Right lobe of liver (tissue), 6 donors: ENCODE data around the gene PCBD2. TPM values are rescaled to one million over a fixed set of nuclear protein-coding genes. Genes with fewer than 3 reads are reported as not detected.

Source experiments
- ATAC-seq, 4 donors: fragments of 200-7000 bp; cut with Tn5 transposase; one replicate each; pipeline ENCODE4 v1.9.1; 2020; ENCODE audit warnings: mild to moderate bottlenecking in 4 of 4, moderate library complexity in 4 of 4
- DNase-seq, 3 donors: peaks; one replicate each; pipeline ENCODE4 v3.0.0-alpha.2; 2020
- H3K27ac ChIP-seq, 3 donors: fragments of 200-600 bp; one replicate each; pipeline ENCODE4 v1.8.0; 2022
- H3K27me3 ChIP-seq, 2 donors: fragments of 200-600 bp; one replicate each; pipeline ENCODE4 v1.8.0; 2022
- H3K36me3 ChIP-seq, 4 donors: fragments of 200-600 bp; sonication (generic) in 1 of 4; one replicate each; pipeline versions ENCODE4 v1.5.1 to v1.8.0; 2017 to 2022; ENCODE audit warnings: control low read depth in 1 of 4
- H3K4me1 ChIP-seq, 4 donors: fragments of 200-600 bp; sonication (generic) in 1 of 4; one replicate each; pipeline versions ENCODE4 v1.5.1 to v1.8.0; 2017 to 2022; ENCODE audit warnings: control low read depth in 1 of 4
- H3K4me3 ChIP-seq, 3 donors: fragments of 200-600 bp; one replicate each; pipeline ENCODE4 v1.8.0; 2022
- H3K9me3 ChIP-seq, 4 donors: fragments of 200-600 bp; sonication (generic) in 1 of 4; one replicate each; pipeline versions ENCODE4 v1.5.1 to v1.8.0; 2017 to 2022; ENCODE audit warnings: control low read depth in 1 of 4
- POLR2A ChIP-seq: fragments of 450-650 bp; IDR thresholded peaks from one replicate; pipeline ENCODE4 v1.6.1; 2017; ENCODE audit warnings: antibody characterized with exemption, mild to moderate bottlenecking
- WGBS: methylation state at CpG from one replicate; pipeline ENCODE4 v1.1.6; 2018; ENCODE audit warnings: low coverage, low lambda C conversion rate; ENCODE audit not compliant: insufficient coverage; ENCODE audit errors: missing lambda C conversion rate; 5-methylcytosine and 5-hydroxymethylcytosine counted together
- intact Hi-C, 2 donors: fragments of 100-400 bp; cut with DNase I; formaldehyde crosslinking; loops; one replicate each; pipeline versions ENCODE4 v1.11.2 to v1.14.1; 2022
- total RNA-seq, 6 experiments: library from RNA; depleted of rRNA in 2 of 6; stranded (reverse); fragments of >200 nt in 2 of 6; fragmentation: NEBNext Ultra II Directional in 3 of 6; extraction: Animal tissue kit (Norgen Biotek cat#: 25700) in 3 of 6; gene quantifications; one replicate each; pipeline versions ENCODE4 v1.1.0 to v1.2.4, GENCODE V29; 2016 to 2023
- TF ChIP-seq, protein P1 (sequence below), 4 donors: fragments of 200-600 bp in 3 of 4; fragments of 450-650 bp in 1 of 4; IDR thresholded peaks; one replicate each; pipeline versions ENCODE4 v1.5.1 to v1.8.0; 2016 to 2022; ENCODE audit warnings: antibody characterized with exemption in 4 of 4, mild to moderate bottlenecking in 2 of 4
- donor health status: DM: no; HTN: yes; CAD: no.
- donor health status: DM: no; HTN: no; CAD: no.
- donor health status: DM: no; HTN: no; CAD: no.
- donor health status: DM: no; HTN: yes; CAD: no.
- donor health status: DM: no; HTN: yes; CAD: no.

The PCBD2 gene
- total RNA-seq, 6 experiments from 2014 or later, result 4.9 to 11.9 (median 10.8) TPM

DNA sequence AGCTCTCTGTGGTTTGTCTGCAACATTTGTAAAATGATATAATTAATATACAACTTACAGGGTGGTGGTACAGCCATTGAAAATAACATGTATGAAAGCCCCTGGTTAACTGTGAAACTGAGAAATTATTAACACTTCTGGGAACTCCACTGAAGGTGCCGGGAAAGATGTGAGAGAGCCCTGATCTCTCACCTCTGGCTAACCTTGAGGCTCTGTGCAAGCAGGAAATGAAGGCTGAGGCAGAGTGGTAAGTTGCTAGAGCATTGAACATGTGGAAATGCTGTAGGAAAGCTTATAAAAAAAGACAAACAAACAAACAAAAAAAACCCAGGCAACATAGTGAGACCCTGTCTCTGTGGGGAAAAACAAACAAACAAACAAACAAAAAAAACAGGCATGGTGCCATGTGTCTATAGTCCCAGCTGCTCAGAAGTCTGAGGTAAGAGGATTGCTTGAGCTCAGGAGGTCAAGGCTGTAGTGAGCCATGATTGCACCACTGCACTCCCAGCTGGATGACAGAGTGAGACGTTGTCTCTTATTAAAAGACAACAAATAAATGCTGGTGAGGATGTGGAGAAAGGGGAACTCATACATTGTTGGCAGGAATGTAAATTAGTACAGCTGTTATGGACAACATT is 70.3 kb downstream of the PCBD2 start:
- DNase-seq, result no peak
- intact Hi-C loops, result no loop called here
- Histone ChIP-seq H3K36me3 (no peaks in the 10 kb centered on the region), H3K9me3 (no peaks in the 10 kb centered on the region), H3K4me3 (no peak overlapping the region), H3K4me1 (no peaks in the 10 kb centered on the region), H3K27ac (no peak overlapping the region), H3K27me3 (no peaks in the 10 kb centered on the region)
- peak in 2 of 4 donors; percentile 49 to 59 for ATAC-seq
- TF ChIP-seq, protein P1, sequence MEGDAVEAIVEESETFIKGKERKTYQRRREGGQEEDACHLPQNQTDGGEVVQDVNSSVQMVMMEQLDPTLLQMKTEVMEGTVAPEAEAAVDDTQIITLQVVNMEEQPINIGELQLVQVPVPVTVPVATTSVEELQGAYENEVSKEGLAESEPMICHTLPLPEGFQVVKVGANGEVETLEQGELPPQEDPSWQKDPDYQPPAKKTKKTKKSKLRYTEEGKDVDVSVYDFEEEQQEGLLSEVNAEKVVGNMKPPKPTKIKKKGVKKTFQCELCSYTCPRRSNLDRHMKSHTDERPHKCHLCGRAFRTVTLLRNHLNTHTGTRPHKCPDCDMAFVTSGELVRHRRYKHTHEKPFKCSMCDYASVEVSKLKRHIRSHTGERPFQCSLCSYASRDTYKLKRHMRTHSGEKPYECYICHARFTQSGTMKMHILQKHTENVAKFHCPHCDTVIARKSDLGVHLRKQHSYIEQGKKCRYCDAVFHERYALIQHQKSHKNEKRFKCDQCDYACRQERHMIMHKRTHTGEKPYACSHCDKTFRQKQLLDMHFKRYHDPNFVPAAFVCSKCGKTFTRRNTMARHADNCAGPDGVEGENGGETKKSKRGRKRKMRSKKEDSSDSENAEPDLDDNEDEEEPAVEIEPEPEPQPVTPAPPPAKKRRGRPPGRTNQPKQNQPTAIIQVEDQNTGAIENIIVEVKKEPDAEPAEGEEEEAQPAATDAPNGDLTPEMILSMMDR (IDR thresholded peaks at IDR 0.05), result no peak
- TF ChIP-seq POLR2A, result no peak
- WGBS, result 44% methylated on average over 2 of the region's 2 CpGs

- H3K9me3 ChIP-seq, result no peaks in the 10 kb centered on the region
- H3K27me3 ChIP-seq, result no peaks in the 10 kb centered on the region
- no peak overlapping the region for H3K27ac ChIP-seq
- TF ChIP-seq, protein P1 (IDR thresholded peaks at IDR 0.05), result no peak
- TF ChIP-seq POLR2A, result no peak
- DNase-seq (no peak), ATAC-seq (no peak)
- intact Hi-C loops, result no loop called here
- H3K36me3 ChIP-seq, result no peaks in the 10 kb centered on the region
- H3K4me3 ChIP-seq, result no peak overlapping the region
- no peaks in the 10 kb centered on the region for H3K4me1 ChIP-seq
These were observed 70.9 kb downstream of the PCBD2 start for GRCh38 chr5:134975843-134976242.

GRCh38 chr5:134976841-134977240 is 71.9 kb downstream of the PCBD2 start:
- TF ChIP-seq, protein P1 (IDR thresholded peaks at IDR 0.05), result no peak
- no peak for TF ChIP-seq POLR2A
- Histone ChIP-seq H3K27me3 (no peaks in the 10 kb centered on the region), H3K36me3 (no peaks in the 10 kb centered on the region), H3K9me3 (no peaks in the 10 kb centered on the region), H3K4me3 (no peak overlapping the region), H3K27ac (no peak overlapping the region), H3K4me1 (no peaks in the 10 kb centered on the region)
- ATAC-seq, result no peak
- intact Hi-C loops, result no loop called here
- WGBS, result 100% methylated on average over 1 of the region's 1 CpG
- DNase-seq, result no peak

DNA sequence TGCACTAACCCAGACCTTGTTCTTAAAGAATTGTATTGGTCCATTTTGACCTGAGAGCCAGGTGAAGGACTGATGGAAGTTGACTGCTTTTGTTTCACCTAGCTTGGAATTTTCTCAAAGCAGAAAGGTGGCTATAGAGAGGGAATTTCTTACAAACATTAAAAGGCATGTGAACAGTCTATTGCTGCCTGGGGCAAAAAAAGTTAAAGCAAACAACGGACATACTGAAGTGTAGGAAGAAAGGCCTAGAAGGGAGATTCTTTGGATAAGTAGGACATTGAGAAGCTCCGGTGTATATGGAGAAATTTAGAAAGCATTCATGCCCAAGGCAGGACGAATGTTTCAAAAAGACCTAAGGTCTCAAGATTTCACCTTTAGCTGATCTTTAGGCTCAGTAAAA is 74.5 kb downstream of the PCBD2 start:
- intact Hi-C loops, result no loop called here
- no peaks in the 10 kb centered on the region for H3K9me3 ChIP-seq
- H3K4me3 ChIP-seq, result no peak overlapping the region
- H3K27me3 ChIP-seq, result no peaks in the 10 kb centered on the region
- no peaks in the 10 kb centered on the region for H3K36me3 ChIP-seq
- H3K27ac ChIP-seq, result no peak overlapping the region
- TF ChIP-seq, protein P1 (IDR thresholded peaks at IDR 0.05), result no peak
- no peak for TF ChIP-seq POLR2A
- WGBS, result 81% methylated on average over 3 of the region's 3 CpGs
- no peaks in the 10 kb centered on the region for H3K4me1 ChIP-seq
- DNase-seq (no peak), ATAC-seq (no peak)

GRCh38 chr5:134982230-134982629 is 77.3 kb downstream of the PCBD2 start:
- WGBS, result 100% methylated on average over 1 of the region's 1 CpG
- Histone ChIP-seq H3K36me3 (no peaks in the 10 kb centered on the region), H3K27ac (no peak overlapping the region), H3K4me1 (no peaks in the 10 kb centered on the region), H3K4me3 (no peak overlapping the region), H3K9me3 (no peaks in the 10 kb centered on the region), H3K27me3 (no peaks in the 10 kb centered on the region)
- intact Hi-C loops, result no loop called here
- no peak for DNase-seq
- ATAC-seq, result no peak
- no peak for TF ChIP-seq POLR2A
- TF ChIP-seq, protein P1 (IDR thresholded peaks at IDR 0.05), result no peak
